ENCODE results near the gene MED13L. TPM values are rescaled to one million over a fixed set of nuclear protein-coding genes. Genes with fewer than 3 reads are reported as not detected.

The MED13L gene
- total and polyA plus RNA-seq, 2 donors (not counting 3 experiments of a cell fraction or from before 2014, with no cell fraction given) = 27.4 to 93.6 TPM

- no peaks in the 10 kb centered on the region for H3K4me1 ChIP-seq (ENCODE audit: control insufficient read depth, extremely low read depth, insufficient read depth, low read length)
- H3K9ac ChIP-seq (replicated peaks; ENCODE audit: extremely low read depth, insufficient read depth, low read length) = no peak overlapping the region
- H2AFZ ChIP-seq (ENCODE audit: low read depth, low read length) = no peak overlapping the region
- CTCF ChIA-PET = no interaction called here
- POLR2A ChIA-PET = no interaction called here
- no peaks in the 10 kb centered on the region for H4K20me1 ChIP-seq (replicated peaks; ENCODE audit: control insufficient read depth, extremely low read depth, insufficient read depth, low read length)
- no peak for DNase-seq (ENCODE audit: low read depth, low spot score)
- TF ChIP-seq FOS (IDR thresholded peaks at IDR 0.05; ENCODE audit: borderline replicate concordance, insufficient read depth, low read length) = no peak
- TF ChIP-seq POLR2A (IDR thresholded peaks at IDR 0.05; ENCODE audit: low read depth, low read length) = no peak
- TF ChIP-seq POLR2AphosphoS5 (IDR thresholded peaks at IDR 0.05; ENCODE audit: insufficient read depth, low read depth, low read length) = no peak
- no peak for TF ChIP-seq MYC (IDR thresholded peaks at IDR 0.05; ENCODE audit: low read depth, low read length)
- no peak for TF ChIP-seq MAX (IDR thresholded peaks at IDR 0.05; ENCODE audit: insufficient read depth, insufficient read length)
- no peak for TF ChIP-seq GATA2 (IDR thresholded peaks at IDR 0.05; ENCODE audit: insufficient read depth, insufficient read length, low read depth, low read length)
- no peak for TF ChIP-seq EZH2 (IDR thresholded peaks at IDR 0.05; ENCODE audit: borderline replicate concordance, low read depth, low read length, severe bottlenecking)
- no peak for TF ChIP-seq JUN (IDR thresholded peaks at IDR 0.05; ENCODE audit: borderline replicate concordance, insufficient read depth, insufficient read length, low read depth)
- TF ChIP-seq CTCF (IDR thresholded peaks at IDR 0.05; ENCODE audit: extremely low read depth in 1 of 2, insufficient read depth in 1 of 2, low read depth in 1 of 2, low read length in 2 of 2) = no peak
- dilution Hi-C loops (cut with MboI; ENCODE audit: extremely low pct_ligation_motif_present, low sequenced_read_pairs) = no loop called here
- no peak for FAIRE-seq
- intact Hi-C loops (cut with micrococcal nuclease) = no loop called here
- no peaks in the 10 kb centered on the region for H3K27me3 ChIP-seq (ENCODE audit: control insufficient read depth in 2 of 2, insufficient read depth in 2 of 2, low read length in 2 of 2)
- no peak overlapping the region for H3K4me2 ChIP-seq (ENCODE audit: insufficient read depth, low read length)
- no TSS peak for BruUV-seq (replicated peaks)
- no peaks in the 10 kb centered on the region for H3K36me3 ChIP-seq (ENCODE audit: control insufficient read depth in 2 of 2, extremely low read depth in 1 of 2, insufficient read depth in 2 of 2, low read length in 2 of 2)
- no peaks in the 10 kb centered on the region for H3K9me3 ChIP-seq (replicated peaks; ENCODE audit: control insufficient read depth, insufficient read depth, low read length)
- no peak overlapping the region for H3K4me3 ChIP-seq (replicated peaks in 1 of 3; ENCODE audit: insufficient read depth in 1 of 3, low read depth in 1 of 3, low read length in 3 of 3)
- no peak overlapping the region for H3K27ac ChIP-seq (ENCODE audit: insufficient read depth, low read depth, low read length)
- no peaks in the 10 kb centered on the region for H3K79me2 ChIP-seq (ENCODE audit: control insufficient read depth, insufficient read depth, low read length)
- H3K9me1 ChIP-seq (replicated peaks; ENCODE audit: control insufficient read depth, extremely low read depth, insufficient read depth, low read length) = no peaks in the 10 kb centered on the region
These were observed 342.6 kb downstream of the MED13L start for GRCh38 chr12:115934877-115935276.
